Erythroblast (primary cell): ENCODE results near the gene CRACR2A.

Experiments used
- DNase-seq, 2 experiments: peaks; one replicate each; lab custom pipeline; 2025; lab: John Stamatoyannopoulos, UW
- GATA1 ChIP-seq: IDR thresholded peaks from 2 replicates; pipeline ENCODE4 v1.6.1; 2011; ENCODE audit warnings: low read depth, mild to moderate bottlenecking, control low read depth, low read length, moderate library complexity
- POLR2A ChIP-seq: IDR thresholded peaks from 2 replicates; pipeline ENCODE4 v1.6.1; 2011; ENCODE audit warnings: mild to moderate bottlenecking, low read length

CRACR2A gene, protein sequence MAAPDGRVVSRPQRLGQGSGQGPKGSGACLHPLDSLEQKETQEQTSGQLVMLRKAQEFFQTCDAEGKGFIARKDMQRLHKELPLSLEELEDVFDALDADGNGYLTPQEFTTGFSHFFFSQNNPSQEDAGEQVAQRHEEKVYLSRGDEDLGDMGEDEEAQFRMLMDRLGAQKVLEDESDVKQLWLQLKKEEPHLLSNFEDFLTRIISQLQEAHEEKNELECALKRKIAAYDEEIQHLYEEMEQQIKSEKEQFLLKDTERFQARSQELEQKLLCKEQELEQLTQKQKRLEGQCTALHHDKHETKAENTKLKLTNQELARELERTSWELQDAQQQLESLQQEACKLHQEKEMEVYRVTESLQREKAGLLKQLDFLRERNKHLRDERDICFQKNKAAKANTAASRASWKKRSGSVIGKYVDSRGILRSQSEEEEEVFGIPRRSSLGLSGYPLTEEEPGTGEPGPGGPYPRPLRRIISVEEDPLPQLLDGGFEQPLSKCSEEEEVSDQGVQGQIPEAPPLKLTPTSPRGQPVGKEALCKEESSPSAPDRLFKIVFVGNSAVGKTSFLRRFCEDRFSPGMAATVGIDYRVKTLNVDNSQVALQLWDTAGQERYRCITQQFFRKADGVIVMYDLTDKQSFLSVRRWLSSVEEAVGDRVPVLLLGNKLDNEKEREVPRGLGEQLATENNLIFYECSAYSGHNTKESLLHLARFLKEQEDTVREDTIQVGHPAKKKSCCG

DNA sequence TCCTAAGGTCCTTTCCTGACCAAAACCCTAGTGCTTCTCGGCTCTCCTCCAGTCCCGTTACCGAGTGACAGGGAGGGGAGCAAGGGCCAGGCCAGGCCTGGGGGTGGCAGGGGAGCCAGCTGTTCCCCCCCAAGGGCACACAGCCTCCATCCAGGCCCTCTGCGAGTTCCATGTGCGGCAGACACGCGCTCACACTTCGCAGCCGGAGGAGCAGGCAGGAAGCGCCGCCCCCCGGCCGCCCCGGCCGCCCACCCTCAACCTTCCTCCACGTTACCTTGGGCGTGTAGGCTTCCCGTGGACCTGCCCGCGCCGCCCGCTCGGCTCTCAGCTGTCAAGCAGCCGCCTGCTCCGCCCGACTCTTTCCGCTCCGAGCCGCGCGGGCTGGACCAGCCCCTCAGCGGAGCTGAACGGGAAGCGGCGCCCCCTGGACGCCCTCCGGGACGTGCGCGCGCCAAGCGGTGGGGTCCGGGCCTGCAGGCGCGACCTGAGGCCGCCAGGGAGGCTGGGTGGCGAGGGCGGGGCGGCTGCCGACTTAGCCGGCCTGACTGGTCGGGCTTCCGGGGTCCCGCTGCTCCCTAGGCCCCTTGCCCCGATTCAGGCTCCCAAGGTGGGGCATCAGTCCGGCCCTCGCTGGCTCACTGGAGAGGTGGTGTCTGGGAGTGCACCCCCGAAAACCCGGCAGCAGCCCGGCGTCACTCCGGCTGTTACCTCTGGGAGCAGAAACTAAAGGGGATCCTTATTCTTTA is at the start of gene CRACR2A:
Gene CRACR2A, minus strand, starts transcription at position 369 of the 746 bp plus-strand sequence. CDS start 56,110 bp downstream, outside the sequence.
- peak; percentile 28 for TF ChIP-seq POLR2A
- TF ChIP-seq GATA1 = no peak
- peak; percentile 85 to 87 for DNase-seq

DNA sequence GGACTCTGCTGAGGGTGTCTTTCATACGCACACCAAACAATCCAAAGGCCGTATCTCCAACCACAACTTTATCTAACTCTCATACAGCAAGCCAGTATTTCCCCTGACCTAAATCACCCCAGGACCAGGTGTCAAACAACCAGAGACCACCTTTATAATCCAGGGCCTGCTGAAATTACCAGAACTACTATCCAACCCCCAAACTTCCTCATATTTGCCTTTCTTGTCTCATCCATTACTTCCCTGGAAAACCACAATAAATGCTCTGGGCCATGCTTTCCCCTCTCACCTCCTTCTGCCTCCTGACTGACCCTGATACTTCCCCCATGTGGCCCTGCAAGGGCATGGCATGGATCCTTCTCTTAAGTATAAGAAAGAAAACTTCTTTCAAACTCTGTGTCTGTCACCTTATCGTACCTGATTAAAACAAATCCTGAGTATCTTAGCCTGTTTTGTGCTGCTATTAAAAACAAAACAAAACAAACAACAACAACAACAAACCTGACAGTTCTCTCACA is 44.7 kb upstream of the CRACR2A start:
- DNase-seq = no peak
- no peak for TF ChIP-seq GATA1
- no peak for TF ChIP-seq POLR2A

DNA sequence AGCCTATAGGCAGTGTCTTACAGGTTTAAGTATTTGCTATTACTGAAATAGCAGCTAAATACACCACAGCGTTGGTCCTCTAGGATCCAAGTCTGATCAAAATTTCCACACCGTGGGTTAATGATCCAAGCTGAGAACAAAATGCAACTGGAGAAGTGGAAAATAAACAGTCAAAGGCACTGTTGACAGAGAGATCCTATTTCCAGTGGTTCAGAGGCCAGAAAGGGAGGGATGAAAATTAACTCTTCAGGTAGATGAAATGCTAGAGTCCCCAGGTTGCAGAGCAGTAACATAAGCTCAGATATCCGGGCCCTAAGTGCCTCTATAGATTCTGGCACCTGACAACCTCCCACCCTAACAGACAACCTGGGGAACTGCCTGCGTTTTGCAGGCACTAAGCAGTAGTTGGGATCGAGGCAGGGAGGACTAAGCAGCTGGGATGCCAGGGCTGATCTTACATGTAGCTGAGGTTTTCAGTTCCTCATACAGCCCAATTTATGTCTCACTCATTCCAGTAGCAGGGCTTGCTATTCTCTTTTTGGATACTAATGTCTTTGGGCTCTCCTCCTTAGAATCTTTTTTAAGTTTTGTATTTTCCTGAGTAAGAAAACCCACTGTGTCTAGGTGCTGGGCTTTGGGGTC is 42.7 kb upstream of the CRACR2A start:
- no peak for DNase-seq
- no peak for TF ChIP-seq GATA1
- TF ChIP-seq POLR2A = no peak

DNA sequence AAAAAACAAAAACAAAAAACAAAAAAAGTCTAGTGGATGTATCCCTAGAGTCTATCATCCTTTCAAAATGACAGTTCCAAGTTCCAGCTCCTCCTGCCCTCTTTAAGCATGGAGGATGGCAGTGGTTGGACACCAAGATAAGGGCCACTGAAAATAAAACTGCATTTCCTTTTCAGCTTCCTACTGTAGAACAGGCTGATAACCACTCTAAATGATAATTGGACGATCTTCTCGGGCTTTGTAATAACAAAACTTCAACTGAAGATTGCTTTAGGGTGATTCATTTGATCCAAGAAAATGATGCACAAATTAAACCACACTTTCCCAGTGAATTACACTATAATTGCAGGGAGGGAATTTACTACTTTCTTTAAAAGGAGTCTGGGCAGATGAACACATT is 42.2 kb upstream of the CRACR2A start:
- no peak for DNase-seq
- no peak for TF ChIP-seq GATA1
- no peak for TF ChIP-seq POLR2A

DNA sequence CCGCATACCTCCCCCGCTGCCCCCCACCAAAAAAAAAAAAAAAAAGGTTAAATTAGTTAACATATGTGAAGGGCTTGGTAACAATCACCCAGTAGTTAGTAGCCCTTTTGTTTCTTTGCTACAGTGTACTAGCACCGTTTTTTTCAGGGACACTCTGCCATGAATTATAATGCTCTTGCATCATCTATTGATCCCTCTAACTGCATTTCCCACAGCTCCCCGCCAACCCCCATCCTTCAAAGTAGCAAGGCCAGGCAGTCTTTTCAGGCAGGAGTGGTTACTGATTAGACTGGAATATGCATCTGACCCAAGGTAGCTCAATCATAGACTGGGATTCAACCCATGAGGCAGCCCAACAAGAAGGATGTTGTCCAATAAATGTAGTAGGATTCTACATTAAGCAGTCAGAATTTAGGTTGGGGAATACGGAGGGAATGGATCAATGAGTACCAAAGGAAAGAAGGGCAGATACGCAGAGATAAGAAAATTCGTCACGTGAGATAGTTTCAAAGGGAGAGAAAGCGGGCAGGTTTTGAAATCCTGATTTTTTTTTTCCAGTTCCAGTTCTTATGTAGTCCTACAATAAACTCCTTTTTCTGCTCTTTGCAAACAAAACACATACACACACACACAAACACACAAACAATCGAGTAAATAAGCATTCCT is 39.8 kb upstream of the CRACR2A start:
- no peak for DNase-seq
- TF ChIP-seq POLR2A (no peak), GATA1 (no peak)

DNA sequence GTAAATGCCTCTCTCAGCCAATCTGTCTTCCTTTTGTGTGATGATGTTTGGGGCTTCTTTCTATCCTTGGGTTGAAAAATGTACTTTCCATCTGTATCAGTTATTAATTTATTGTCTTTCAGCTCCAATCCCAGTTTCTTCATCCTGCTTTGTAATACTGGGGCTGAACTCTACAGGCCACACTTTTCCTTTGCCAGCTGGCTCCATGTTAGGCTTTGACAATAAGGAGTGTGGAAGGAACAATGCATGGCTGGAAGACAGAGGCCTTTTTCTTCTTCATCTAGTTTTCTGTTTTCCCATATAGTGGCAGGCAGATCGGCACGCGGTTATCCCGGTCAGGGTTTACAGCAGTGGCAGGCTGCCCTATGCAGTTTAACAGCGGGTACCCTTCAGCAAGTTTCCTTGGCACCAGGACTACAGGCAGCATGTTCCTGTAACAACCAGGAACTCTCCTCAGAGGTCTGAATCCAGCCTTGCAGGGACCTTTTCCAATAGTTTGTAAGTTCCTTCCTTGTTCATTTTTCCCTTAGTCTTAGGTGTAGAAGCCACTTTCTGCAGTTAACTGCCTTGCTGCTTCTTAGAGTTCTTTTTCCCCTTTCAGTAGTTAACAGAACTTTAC is 38.5 kb upstream of the CRACR2A start:
- TF ChIP-seq GATA1 (no peak), POLR2A (no peak)
- DNase-seq = no peak

DNA sequence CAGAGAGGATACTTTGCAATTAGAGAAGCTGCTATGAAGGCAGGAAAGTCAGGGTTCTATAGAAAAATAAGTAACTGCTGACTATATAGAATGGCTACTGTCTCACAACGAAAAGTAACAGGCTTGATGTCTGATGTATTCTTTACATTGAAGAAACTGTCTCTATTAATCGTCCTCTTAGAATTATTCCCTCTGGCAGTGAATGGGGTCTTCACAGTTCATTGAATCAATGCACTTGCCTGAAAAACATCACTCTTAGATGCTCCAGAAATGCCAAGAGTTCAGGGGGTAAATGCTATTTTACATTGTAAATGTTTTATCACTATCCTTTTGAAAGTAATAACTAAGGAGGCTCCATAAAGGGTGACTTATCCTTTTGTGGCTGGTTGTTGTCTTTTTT is 37.7 kb upstream of the CRACR2A start:
- no peak for DNase-seq
- no peak for TF ChIP-seq GATA1

DNA sequence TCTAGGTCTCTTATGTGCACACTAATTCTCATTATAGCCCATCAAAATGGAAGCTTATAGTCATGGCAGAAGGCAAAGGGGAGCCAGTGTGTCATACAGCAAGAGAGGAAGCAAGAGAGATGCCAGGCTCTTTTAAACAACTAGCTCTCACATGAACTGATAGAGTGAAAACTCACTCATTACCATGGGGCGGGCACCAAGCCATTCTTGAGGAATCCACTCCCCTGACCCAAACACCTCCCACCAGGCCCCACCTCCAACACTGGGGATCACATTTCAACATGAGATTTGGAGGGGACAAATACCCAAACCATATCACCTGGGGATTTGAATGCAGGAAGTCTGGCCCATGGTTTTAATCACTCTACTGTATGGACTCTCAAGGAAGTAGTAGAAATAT is 36.9 kb upstream of the CRACR2A start:
- TF ChIP-seq POLR2A = no peak
- no peak for TF ChIP-seq GATA1
- DNase-seq = no peak

DNA sequence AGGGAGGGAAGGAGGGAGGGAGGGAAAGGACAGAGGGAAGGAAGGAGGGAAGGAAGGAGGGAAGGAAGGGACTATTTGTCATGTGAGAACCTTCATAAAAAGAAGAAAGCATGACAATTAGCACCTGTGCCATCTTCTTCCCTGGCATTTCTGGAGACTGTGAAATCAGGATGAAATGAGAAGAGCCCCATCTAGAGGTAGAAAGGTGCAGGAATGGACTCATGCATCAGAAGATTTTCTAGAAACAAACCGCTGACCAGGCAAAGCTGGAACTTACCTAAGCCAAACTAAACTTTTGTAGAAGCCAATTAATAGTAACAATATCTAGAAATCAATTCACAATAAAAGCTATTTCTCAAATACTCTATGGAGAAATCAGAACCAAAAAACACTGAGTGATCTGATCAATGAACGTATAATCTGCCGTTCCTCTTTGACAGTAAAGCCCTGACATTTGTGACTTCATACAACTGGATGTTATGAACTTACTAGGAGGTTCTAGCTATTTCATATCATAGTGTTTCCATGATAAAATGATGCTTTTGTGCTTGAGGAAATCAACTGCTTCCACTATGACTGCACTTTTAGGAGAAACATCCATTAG is 24.4 kb upstream of the CRACR2A start:
- DNase-seq = peak; percentile 4 to 38
- no peak for TF ChIP-seq GATA1
- TF ChIP-seq POLR2A = no peak

DNA sequence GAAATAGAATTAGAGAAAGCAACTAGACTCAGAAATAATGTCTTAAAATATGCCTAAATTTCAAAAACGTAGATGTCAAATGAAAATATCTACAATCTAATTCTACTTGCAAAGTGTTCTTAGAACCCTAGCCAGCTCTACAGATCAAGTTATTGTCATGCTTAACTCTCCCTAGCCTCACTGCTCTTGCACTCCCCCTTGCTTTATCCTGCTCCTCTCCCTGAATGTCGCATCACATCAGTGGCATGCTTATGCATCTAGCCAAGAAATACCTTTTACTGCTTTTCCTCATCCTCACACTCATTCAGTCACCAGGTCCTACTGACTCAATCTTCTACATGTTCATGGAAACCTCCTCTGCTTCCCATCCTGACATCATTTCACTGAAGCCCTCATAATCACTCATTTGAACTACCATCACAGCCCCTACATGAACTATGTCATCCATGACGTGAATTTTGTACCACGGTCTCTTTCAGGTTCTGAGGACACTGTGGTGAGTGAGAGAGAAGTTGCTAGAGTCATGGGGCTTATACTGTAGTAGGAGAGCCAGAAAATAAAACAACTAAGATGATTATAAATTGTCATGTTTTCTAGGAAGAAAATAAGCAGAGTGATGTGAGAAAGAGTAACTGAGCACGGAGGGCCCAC is 22.6 kb upstream of the CRACR2A start:
- DNase-seq = no peak
- TF ChIP-seq POLR2A = no peak
- no peak for TF ChIP-seq GATA1

DNA sequence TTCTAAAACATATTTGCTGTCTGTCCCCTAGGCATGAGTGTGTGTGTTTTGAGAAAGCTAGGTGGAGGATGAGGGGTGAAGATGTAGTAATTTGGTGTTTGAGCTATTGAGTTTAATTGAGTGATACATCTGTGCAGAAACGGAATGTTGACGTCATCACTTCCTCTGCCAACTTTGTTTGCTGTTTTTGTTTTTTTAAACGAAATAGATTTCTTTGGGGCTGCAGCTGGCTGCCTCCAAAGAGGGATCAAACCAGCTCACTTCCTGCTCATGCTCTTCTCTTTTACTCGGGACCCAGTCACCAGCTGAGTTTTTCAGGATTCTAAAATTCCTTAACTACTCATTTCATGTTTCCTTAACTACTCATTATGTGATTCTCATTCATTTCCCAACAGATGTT is 19.5 kb upstream of the CRACR2A start:
- TF ChIP-seq GATA1 = no peak
- no peak for TF ChIP-seq POLR2A
- DNase-seq = no peak
